Liver (tissue), 9 donors: ENCODE results near the gene AMT. TPM values are rescaled to one million over a fixed set of nuclear protein-coding genes. Genes with fewer than 3 reads are reported as not detected.

Source experiments
- DNase-seq: peaks from one replicate; pipeline ENCODE4 v3.0.0-alpha.2; 2017; ENCODE audit warnings: low spot score
- H3K27ac ChIP-seq, 2 donors: one replicate each; pipeline ENCODE4 v1.7.0; 2013; ENCODE audit warnings: inconsistent platforms in 2 of 2, low read length in 2 of 2, control low read depth in 1 of 2, low read depth in 1 of 2, mild to moderate bottlenecking in 1 of 2
- H3K27me3 ChIP-seq, 4 donors: one replicate each; pipeline versions ENCODE4 v1.6.1 to v1.7.0; 2013; ENCODE audit warnings: low read length in 3 of 4, inconsistent platforms in 1 of 4, mild to moderate bottlenecking in 1 of 4, moderate library complexity in 1 of 4; ENCODE audit not compliant: control insufficient read depth in 4 of 4, insufficient read depth in 4 of 4
- H3K36me3 ChIP-seq, 4 donors: one replicate each; pipeline versions ENCODE4 v1.6.1 to v1.7.0; 2013; ENCODE audit warnings: low read length in 3 of 4, mild to moderate bottlenecking in 3 of 4, low read depth in 1 of 4, moderate library complexity in 1 of 4; ENCODE audit not compliant: control insufficient read depth in 4 of 4, insufficient read depth in 3 of 4
- H3K4me1 ChIP-seq, 4 donors: one replicate each; pipeline versions ENCODE4 v1.6.1 to v1.7.0; 2013; ENCODE audit warnings: low read length in 3 of 4, mild to moderate bottlenecking in 3 of 4, moderate library complexity in 1 of 4; ENCODE audit not compliant: control insufficient read depth in 4 of 4, insufficient read depth in 4 of 4
- H3K4me3 ChIP-seq, 3 donors: one replicate each; pipeline versions ENCODE4 v1.6.1 to v1.7.0; 2013; ENCODE audit warnings: low read length in 3 of 3, control low read depth in 1 of 3, low read depth in 1 of 3, mild to moderate bottlenecking in 1 of 3
- H3K9ac ChIP-seq, 2 donors: one replicate each; pipeline ENCODE4 v1.7.0; 2013; ENCODE audit warnings: low read length in 2 of 2, mild to moderate bottlenecking in 2 of 2, moderate library complexity in 2 of 2, control low read depth in 1 of 2, low read depth in 1 of 2
- H3K9me3 ChIP-seq, 4 donors: one replicate each; pipeline versions ENCODE4 v1.6.1 to v1.7.0; 2013; ENCODE audit warnings: low read length in 3 of 4; ENCODE audit not compliant: control insufficient read depth in 4 of 4
- EGR1 ChIP-seq, 2 donors: IDR thresholded peaks; 2 replicates each; pipeline ENCODE4 v1.6.1; 2016 to 2018; ENCODE audit warnings: antibody characterized with exemption in 2 of 2, low read depth in 2 of 2
- FOXA1 ChIP-seq: IDR thresholded peaks from 2 replicates; pipeline ENCODE4 v1.6.1; 2016; ENCODE audit warnings: antibody characterized with exemption
- GABPA ChIP-seq, 2 donors: IDR thresholded peaks in 1 of 2; conservative IDR thresholded peaks in 1 of 2; 2 replicates each; pipeline ENCODE4 v1.6.1; 2016; ENCODE audit warnings: antibody characterized with exemption in 2 of 2, mild to moderate bottlenecking in 1 of 2, moderate library complexity in 1 of 2
- HNF4A ChIP-seq, 2 donors: conservative IDR thresholded peaks; 2 replicates each; pipeline ENCODE4 v1.6.1; 2016; ENCODE audit warnings: antibody characterized with exemption in 2 of 2, mild to moderate bottlenecking in 2 of 2
- HNF4G ChIP-seq: IDR thresholded peaks from 2 replicates; pipeline ENCODE4 v1.6.1; 2016; ENCODE audit warnings: antibody characterized with exemption
- JUND ChIP-seq, 2 donors: IDR thresholded peaks; 2 replicates each; pipeline ENCODE4 v1.6.1; 2016; ENCODE audit warnings: antibody characterized with exemption in 2 of 2
- MAX ChIP-seq: IDR thresholded peaks from 2 replicates; pipeline ENCODE4 v1.6.1; 2016; ENCODE audit warnings: antibody characterized with exemption
- NR2F2 ChIP-seq: IDR thresholded peaks from 2 replicates; pipeline ENCODE4 v1.6.1; 2016; ENCODE audit warnings: antibody characterized with exemption
- RAD21 ChIP-seq, 2 donors: IDR thresholded peaks; 2 replicates each; pipeline ENCODE4 v1.6.1; 2016; ENCODE audit warnings: antibody characterized with exemption in 2 of 2, mild to moderate bottlenecking in 2 of 2
- REST ChIP-seq: IDR thresholded peaks from 2 replicates; pipeline ENCODE4 v1.6.1; 2016; ENCODE audit warnings: antibody characterized with exemption, mild to moderate bottlenecking
- RXRA ChIP-seq, 2 donors: IDR thresholded peaks; 2 replicates each; pipeline ENCODE4 v1.6.1; 2017 to 2018; ENCODE audit warnings: antibody characterized with exemption in 2 of 2, mild to moderate bottlenecking in 1 of 2
- SP1 ChIP-seq: IDR thresholded peaks from 2 replicates; pipeline ENCODE4 v1.6.1; 2018; ENCODE audit warnings: antibody characterized with exemption, mild to moderate bottlenecking
- TAF1 ChIP-seq: conservative IDR thresholded peaks from 2 replicates; pipeline ENCODE4 v1.6.1; 2016; ENCODE audit warnings: antibody characterized with exemption, mild to moderate bottlenecking
- YY1 ChIP-seq: IDR thresholded peaks from 2 replicates; pipeline ENCODE4 v1.6.1; 2016; ENCODE audit warnings: antibody characterized with exemption, mild to moderate bottlenecking
- WGBS: extraction: QIAGEN DNeasy Blood & Tissue Kit; methylation state at CpG from one replicate; pipeline ENCODE4 v1.1.7; 2013; 5-methylcytosine and 5-hydroxymethylcytosine counted together
- polyA plus RNA-seq, 2 donors: library from polyadenylated mRNA; stranded (reverse) in 1 of 2; unstranded in 1 of 2; fragments of 200-250 nt in 1 of 2; fragments of >200 nt in 1 of 2; fragmentation: Nextera tagmentation in 1 of 2; extraction: Ambion mirVana in 1 of 2; gene quantifications; one replicate each; pipeline versions ENCODE4 v1.2.1 to v1.2.3, GENCODE V29; 2013 to 2015
- total RNA-seq, 2 donors: library from RNA; depleted of rRNA; stranded (reverse); fragments of >200 nt; gene quantifications; one replicate each; pipeline ENCODE4 v1.2.3, GENCODE V29; 2014
- TF ChIP-seq, protein P1 (sequence below): IDR thresholded peaks from 2 replicates; pipeline ENCODE4 v1.6.1; 2016; ENCODE audit warnings: antibody characterized with exemption
- TF ChIP-seq, protein P2 (sequence below): IDR thresholded peaks from 2 replicates; pipeline ENCODE4 v1.6.1; 2016; ENCODE audit warnings: antibody characterized with exemption
- TF ChIP-seq, protein P3 (sequence below): fragments of 150-350 bp; IDR thresholded peaks from 2 replicates; pipeline ENCODE4 v1.5.1; 2017; ENCODE audit warnings: improper control_type of control experiment, low read depth, low read length; ENCODE audit not compliant: missing input control
- donor health status: healthy.
- donor health status: healthy.
- donor health status: healthy.
- donor health status: healthy.
- donor health status: healthy.

Gene AMT
- total and polyA plus RNA-seq, 4 donors: 15.6 to 28.7 (median 25.5) TPM

GRCh38 chr3:49412632-49413337 is 9.5 kb downstream of the AMT start:
- DNase-seq: no peak
- Histone ChIP-seq H3K36me3 (peaks cover 0 to 14% (median 2%) of the 10 kb centered on the region in 4 donors), H3K27ac (peak overlapping the region; percentile 58 to 93), H3K9me3 (no peaks in the 10 kb centered on the region), H3K4me1 (peaks cover 6 to 30% (median 28%) of the 10 kb centered on the region in 4 donors), H3K4me3 (peak overlapping the region; percentile 63 to 94 (median 75)), H3K9ac (peak overlapping the region; percentile 75 to 100), H3K27me3 (no peaks in the 10 kb centered on the region)
- no peak for TF ChIP-seq HNF4A (conservative IDR thresholded peaks at IDR 0.05)
- TF ChIP-seq EGR1 (IDR thresholded peaks at IDR 0.05; ENCODE audit: low read depth in 2 of 2): no peak
- no peak for TF ChIP-seq RXRA (IDR thresholded peaks at IDR 0.05)
- TF ChIP-seq, protein P1, sequence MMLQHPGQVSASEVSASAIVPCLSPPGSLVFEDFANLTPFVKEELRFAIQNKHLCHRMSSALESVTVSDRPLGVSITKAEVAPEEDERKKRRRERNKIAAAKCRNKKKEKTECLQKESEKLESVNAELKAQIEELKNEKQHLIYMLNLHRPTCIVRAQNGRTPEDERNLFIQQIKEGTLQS: no peak
- TF ChIP-seq TAF1: no peak
- no peak for TF ChIP-seq HNF4G
- TF ChIP-seq REST: no peak
- TF ChIP-seq GABPA (IDR thresholded peaks at IDR 0.05 in 1 of 2, conservative IDR thresholded peaks at IDR 0.05 in 1 of 2): no peak
- no peak for TF ChIP-seq SP1
- TF ChIP-seq JUND (IDR thresholded peaks at IDR 0.05): no peak
- TF ChIP-seq MAX: no peak
- TF ChIP-seq, protein P2, sequence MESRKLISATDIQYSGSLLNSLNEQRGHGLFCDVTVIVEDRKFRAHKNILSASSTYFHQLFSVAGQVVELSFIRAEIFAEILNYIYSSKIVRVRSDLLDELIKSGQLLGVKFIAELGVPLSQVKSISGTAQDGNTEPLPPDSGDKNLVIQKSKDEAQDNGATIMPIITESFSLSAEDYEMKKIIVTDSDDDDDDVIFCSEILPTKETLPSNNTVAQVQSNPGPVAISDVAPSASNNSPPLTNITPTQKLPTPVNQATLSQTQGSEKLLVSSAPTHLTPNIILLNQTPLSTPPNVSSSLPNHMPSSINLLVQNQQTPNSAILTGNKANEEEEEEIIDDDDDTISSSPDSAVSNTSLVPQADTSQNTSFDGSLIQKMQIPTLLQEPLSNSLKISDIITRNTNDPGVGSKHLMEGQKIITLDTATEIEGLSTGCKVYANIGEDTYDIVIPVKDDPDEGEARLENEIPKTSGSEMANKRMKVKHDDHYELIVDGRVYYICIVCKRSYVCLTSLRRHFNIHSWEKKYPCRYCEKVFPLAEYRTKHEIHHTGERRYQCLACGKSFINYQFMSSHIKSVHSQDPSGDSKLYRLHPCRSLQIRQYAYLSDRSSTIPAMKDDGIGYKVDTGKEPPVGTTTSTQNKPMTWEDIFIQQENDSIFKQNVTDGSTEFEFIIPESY: no peak
- no peak for TF ChIP-seq NR2F2
- TF ChIP-seq, protein P3, sequence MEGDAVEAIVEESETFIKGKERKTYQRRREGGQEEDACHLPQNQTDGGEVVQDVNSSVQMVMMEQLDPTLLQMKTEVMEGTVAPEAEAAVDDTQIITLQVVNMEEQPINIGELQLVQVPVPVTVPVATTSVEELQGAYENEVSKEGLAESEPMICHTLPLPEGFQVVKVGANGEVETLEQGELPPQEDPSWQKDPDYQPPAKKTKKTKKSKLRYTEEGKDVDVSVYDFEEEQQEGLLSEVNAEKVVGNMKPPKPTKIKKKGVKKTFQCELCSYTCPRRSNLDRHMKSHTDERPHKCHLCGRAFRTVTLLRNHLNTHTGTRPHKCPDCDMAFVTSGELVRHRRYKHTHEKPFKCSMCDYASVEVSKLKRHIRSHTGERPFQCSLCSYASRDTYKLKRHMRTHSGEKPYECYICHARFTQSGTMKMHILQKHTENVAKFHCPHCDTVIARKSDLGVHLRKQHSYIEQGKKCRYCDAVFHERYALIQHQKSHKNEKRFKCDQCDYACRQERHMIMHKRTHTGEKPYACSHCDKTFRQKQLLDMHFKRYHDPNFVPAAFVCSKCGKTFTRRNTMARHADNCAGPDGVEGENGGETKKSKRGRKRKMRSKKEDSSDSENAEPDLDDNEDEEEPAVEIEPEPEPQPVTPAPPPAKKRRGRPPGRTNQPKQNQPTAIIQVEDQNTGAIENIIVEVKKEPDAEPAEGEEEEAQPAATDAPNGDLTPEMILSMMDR: no peak
- no peak for TF ChIP-seq FOXA1
- no peak for TF ChIP-seq YY1
- TF ChIP-seq RAD21 (IDR thresholded peaks at IDR 0.05): no peak
- WGBS: 28% methylated on average over 16 of the region's 16 CpGs
